T-helper 1 cell (primary cell): Measurements from ENCODE around the gene TOE1.
"Not testable (repeated sequence)": the region's sequence is repeated elsewhere in the genome, so short reads cannot be mapped to it uniquely, and the experiment has no call there.

Experiments
- DNase-seq, 5 donors: peaks; one replicate each; pipeline ENCODE4 v3.0.0-alpha.2; 2012 to 2020
- total RNA-seq, 4 donors: gene quantifications; one replicate each; lab custom pipeline; 2026; lab: John Stamatoyannopoulos, UW

TOE1 gene
- total RNA-seq, result 62.2 to 79.4 (median 71.5) reads per million in 4 donors

- peak; percentile 78 to 98 (median 85) for DNase-seq
Observed at GRCh38 chr1:45339789-45340558, at the start of gene TOE1, which contains the start of gene MUTYH. TSS of gene TOE1 (plus strand) at chr1:45340170. CDS start at chr1:45340253, 83 bp downstream. TSS of gene MUTYH (minus strand) at chr1:45340440. CDS start at chr1:45334505, 5,935 bp downstream.

GRCh38 chr1:45291002-45291401 lies 49.0 kb upstream of the TOE1 start:
- not testable (repeated sequence) for DNase-seq

DNA sequence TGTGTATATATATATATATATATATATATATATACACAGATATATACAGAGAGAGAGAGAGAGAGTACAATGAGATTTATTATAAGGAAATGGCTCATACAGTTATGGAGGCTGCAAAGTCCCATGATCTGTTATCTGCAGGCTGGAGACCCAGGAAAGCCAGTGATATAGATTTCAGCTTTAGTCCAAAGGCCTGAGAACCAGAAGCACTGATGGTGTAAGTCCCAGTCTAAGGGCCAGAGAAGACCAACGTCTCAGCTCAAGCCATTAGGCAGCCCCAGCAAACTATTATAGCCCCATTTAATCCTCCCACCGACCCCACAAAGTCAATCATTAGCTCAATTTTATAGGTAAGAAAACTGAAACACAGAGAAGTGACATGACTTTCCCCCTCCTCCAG lies 48.3 kb upstream of the TOE1 start:
- DNase-seq, result no peak

- no peak for DNase-seq
Observed at GRCh38 chr1:45297666-45298356, 42.2 kb upstream of the TOE1 start.

GRCh38 chr1:45299296-45299695 lies 40.7 kb upstream of the TOE1 start:
- DNase-seq, result no peak

DNA sequence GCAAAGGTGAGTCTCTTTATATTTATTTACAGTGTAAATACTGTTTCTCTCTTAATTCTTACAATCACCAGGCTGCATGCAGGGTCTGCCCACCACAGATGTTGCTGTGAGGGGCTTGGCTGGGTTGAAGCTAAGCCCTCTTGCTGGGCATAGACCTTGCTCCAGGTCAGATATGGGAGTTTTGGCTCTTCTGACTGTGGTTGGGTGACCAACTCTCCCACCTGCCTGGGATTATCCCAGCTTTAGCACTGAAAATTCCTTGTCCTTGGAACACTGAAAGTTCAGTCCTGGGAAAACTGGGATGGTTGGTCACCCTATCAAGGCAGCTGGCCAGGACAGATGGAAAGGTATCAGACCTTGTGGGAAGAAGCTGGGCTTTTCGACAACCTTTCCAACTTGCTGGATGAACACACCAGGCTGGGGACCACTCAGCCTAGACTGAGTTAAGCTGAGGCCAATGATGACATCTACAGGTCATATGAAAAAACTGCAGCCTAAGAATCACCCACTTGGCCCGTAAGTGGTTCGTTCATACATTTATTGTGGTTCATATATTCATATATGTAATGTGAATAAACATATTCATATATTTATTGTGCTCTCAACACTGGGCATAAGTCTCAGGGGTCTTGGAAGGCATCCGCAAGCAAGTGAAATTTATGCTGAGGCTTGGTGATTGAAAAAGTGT lies 39.8 kb upstream of the TOE1 start:
- peak in 4 of 5 donors; percentile 13 to 59 (median 26) for DNase-seq

DNA sequence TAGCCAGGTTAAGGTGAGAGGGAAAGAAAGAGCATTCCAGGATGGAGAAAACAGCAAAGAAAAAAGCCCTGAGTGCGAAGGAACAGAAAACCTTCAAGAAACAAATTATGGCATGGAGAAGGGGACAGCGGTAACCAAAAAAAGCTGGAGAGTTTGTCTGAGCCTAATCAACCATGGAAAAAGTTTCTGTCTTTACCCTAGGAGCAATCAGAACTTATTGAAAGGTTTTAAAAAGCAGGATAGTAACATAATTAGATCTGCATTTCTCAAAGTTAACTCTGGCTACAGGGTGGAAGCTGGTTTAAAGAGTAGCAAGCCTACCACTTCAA lies 39.3 kb upstream of the TOE1 start:
- no peak for DNase-seq

GRCh38 chr1:45302505-45303150 lies 37.3 kb upstream of the TOE1 start:
- no peak for DNase-seq

- DNase-seq, result peak; percentile 94 to 99 (median 98)
Observed at GRCh38 chr1:45303520-45304310, 36.3 kb upstream of the TOE1 start.

DNA sequence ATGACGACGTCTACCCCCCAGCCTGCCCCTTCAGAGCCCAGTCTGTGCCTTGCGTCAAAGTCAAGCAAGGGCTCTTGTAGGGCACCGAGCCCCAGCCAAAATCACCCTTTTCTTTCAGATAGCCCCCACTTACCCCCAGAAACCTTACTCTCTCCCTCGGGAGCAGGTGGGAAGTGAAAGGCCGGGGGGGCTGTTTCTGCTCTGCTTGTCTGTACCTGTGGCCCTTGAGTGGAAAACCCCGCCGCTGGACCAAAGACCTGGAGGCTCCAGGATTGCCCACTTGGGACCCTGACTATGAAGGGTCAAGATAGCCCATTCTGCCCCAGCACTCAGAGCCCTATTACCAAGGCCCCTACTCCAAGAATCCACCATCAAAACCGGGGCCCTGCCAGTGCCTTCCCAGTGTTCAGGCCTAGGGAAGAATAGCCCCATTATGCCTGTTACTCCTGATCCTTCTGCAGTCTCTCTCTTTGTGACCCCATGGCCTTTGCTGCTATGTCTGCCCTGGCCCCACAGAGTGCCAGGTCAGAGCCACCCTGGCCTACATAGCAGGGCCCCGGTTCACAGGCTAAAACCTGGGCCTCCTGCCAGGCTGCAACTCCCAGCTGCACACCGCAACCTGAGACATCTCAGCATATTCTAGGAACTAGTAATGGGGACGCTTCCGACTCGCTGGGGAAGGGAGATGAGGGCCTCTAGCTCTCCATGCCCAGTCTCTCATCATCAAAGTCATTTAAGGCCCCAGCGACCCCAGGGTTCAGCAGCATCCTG lies 35.5 kb upstream of the TOE1 start:
- DNase-seq, result no peak

DNA sequence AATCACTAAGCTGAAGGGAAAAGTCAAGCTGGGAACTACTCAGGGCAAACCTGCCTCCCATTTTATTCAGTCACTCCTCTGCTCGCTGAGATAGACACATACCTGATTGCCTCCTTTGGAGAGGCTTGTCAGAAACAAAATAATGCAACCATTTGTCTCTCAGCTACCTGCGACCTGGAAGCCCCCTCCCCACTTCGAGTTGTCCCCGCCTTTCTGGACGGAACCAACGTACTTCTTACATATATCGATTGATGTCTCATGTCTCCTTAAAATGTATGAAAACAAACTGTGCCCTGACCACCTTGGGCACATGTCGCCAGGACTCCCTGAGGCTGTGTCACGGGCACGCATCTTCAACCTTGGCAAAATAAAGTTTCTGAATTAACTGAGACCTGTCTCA lies 34.7 kb upstream of the TOE1 start:
- DNase-seq, result no peak

DNA sequence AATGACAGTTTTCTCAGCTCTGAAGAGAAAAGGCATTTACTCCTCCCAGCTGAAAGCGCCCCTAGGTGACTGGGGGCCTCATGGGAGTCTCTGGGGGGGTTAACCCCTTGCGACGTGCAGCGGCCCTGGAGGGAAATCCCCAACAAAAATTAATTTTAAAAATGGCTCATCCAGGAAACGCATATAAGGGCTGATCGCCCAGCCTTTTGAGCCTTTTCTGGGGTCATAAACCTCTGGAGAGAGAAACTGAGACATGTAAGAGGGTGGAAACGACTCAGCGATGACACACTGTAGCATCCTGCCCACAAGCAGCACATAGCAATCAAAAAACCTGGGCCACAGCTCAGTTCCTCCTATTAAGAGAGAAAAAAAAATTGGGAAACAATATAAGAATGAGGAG lies 33.7 kb upstream of the TOE1 start:
- peak in 1 of 5 donors; percentile 62 for DNase-seq

DNA sequence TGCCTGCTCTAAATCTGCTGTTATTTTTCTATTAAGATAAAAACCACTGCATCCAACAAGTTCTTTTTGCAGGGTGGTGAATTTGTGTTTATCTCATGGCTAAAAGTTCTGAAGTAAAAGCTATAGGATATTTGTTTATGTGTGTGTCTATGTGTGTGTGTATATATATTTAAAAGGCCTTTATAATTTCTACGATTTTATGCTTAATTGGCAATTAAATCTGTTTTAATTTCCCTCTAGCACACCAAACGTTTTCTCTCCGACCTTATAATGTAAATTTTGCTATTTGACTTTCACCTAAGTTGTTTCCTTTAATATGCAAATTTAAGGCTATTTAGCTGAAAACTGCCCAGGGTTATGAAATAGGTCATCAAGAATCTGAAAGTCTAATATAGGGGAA lies 33.1 kb upstream of the TOE1 start:
- DNase-seq, result no peak

DNA sequence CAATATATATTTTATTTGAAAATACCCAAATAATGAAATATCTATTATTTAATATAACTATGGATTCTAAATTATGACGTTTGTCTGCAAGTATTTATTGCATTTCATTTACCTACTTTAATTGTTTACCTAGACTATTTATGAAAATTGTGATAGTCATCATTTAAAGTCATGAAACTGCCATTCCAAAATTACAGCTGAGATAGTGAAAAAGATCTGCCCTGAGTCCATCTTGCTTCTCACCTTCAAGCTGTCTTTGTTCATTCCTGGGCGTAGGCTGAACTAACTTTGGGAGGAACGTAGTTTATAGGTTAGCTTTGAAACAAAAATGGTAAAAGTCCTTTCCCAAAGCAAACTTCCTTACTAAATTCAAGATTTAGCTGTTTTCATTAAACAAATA lies 25.7 kb upstream of the TOE1 start:
- DNase-seq, result no peak

GRCh38 chr1:45317166-45317565 lies 22.8 kb upstream of the TOE1 start:
- DNase-seq, result no peak

- DNase-seq, result no peak
Observed at GRCh38 chr1:45319761-45320160, 20.2 kb upstream of the TOE1 start.

DNA sequence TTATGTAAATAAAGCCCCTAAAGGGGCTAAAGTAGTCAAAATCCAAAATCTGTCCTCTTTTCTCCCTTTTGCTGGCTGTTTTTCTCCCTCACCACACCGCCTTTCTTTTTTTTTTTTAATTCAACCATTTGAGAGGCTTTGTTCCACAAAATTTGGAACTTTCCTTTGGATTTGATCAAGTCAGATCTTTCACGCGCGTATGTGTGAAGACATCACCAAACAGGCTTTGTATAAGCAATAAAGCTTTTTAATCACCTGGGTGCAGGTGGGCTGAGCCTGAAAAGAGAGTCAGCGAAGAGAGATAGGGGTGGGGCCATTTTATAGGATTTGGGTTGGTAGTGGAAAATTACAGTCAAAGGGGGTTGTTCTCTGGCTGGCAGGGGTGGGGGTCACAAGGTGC lies 18.5 kb upstream of the TOE1 start:
- no peak for DNase-seq

GRCh38 chr1:45322486-45323040 lies 17.4 kb upstream of the TOE1 start:
- no peak for DNase-seq

GRCh38 chr1:45325851-45326506 lies 14.0 kb upstream of the TOE1 start:
- no peak for DNase-seq
